CD4-positive, alpha-beta T cell treated with Interleukin-6 for 4 hours (primary cell): ENCODE data around the gene AMOT.

ENCODE experiments used
- DNase-seq: peaks from one replicate; pipeline ENCODE4 v3.0.0-alpha.2; 2020; ENCODE audit warnings: mixed read lengths

The AMOT gene

GRCh38 chrX:112731793-112732192 is 108.8 kb downstream of the AMOT start:
- no peak for DNase-seq
